Mesothelial cell of epicardium (in vitro differentiated cells): ENCODE measurements around the gene PYCARD. TPM values are rescaled to one million over a fixed set of nuclear protein-coding genes. Genes with fewer than 3 reads are reported as not detected.
A peak's percentile ranks its signal among the peaks of the same experiment; 100 is the strongest.
"Not testable (repeated sequence)": the region's sequence is repeated elsewhere in the genome, so short reads cannot be mapped to it uniquely, and the experiment has no call there.

Source experiments
- DNase-seq, 2 experiments: peaks; one replicate each; pipeline ENCODE4 v3.0.0; 2021; ENCODE audit warnings: low spot score in 2 of 2; ENCODE audit not compliant: unreplicated experiment in 2 of 2
- H3K27ac Mint-ChIP-seq: 2 replicates; pipeline ENCODE4 v1.8.0; 2021; ENCODE audit warnings: mixed read lengths
- H3K27me3 Mint-ChIP-seq: 2 replicates; pipeline ENCODE4 v1.8.0; 2021; ENCODE audit warnings: low read depth, mixed read lengths
- H3K36me3 Mint-ChIP-seq: 2 replicates; pipeline ENCODE4 v1.8.0; 2021; ENCODE audit warnings: mixed read lengths
- H3K4me1 Mint-ChIP-seq: 2 replicates; pipeline ENCODE4 v1.8.0; 2021; ENCODE audit warnings: mixed read lengths
- H3K4me3 Mint-ChIP-seq: 2 replicates; pipeline ENCODE4 v1.8.0; 2021; ENCODE audit warnings: mild to moderate bottlenecking, moderate library complexity, mixed read lengths
- H3K9me3 Mint-ChIP-seq: 2 replicates; pipeline ENCODE4 v1.8.0; 2021; ENCODE audit warnings: mixed read lengths
- CTCF ChIP-seq: fragments of 200-600 bp; sonication (generic); IDR thresholded peaks from one replicate; pipeline ENCODE4 v1.5.0; 2021; ENCODE audit warnings: antibody characterized with exemption; ENCODE audit not compliant: unreplicated experiment
- total RNA-seq: library from RNA; stranded (reverse); gene quantifications from 3 replicates; pipeline ENCODE4 v1.2.1, GENCODE V29; 2021

Gene PYCARD
- 4.9 to 6.5 TPM (median 5.3 TPM) in 3 replicates for total RNA-seq

DNA sequence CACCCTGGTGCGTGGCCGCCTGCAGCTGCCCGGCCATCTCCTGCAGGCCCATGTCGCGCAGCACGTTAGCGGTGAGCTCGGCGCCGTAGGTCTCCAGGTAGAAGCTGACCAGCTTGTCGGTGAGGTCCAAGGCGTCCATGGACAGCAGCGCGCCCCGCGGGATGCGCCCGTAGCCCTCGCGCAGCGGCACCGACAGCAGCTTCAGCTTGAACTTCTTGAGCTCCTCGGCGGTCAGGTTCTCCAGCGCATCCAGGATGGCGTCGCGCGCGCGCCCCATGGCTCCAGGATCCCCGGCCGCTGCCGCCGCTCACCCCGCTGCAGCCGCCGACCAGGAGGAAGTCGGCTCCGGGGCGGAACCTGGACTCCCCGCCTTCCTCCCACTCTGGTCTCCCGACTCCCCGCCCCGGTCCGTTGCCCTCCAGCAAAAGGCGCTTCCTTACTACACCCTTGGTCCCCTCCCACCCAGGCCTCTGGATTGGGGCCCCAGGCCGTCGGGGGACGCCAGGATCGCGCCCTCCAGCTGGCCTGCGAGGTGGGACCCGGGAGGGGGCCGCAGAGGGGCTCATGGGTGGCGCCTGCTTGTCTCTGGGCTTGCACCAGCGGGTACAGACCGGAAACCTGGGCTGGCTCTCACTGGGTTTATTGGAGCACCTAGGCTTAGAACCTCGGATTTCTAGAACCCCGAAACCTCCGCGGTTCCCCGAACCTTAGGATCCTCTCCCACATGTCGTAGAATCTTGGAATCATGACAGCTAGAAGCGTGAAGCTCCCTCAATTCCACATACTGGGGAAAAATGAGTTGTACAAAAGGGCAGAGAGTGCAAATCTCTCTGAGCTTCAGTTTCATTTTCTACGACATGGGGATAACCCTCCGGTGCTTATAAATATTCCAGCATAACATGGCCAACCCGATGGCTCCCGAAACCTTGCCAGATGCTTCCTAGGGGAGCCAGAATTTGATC is at the start of gene PYCARD:
TSS of gene PYCARD (minus strand) at position 347 of the 962 bp plus-strand sequence. CDS start at position 277, 70 bp downstream.
- no peaks in the 10 kb centered on the region for H3K9me3 Mint-ChIP-seq
- peak in 1 of 2 experiments; percentile 52 for DNase-seq
- peak within 1 kb of the TSS; percentile 79 for H3K4me3 Mint-ChIP-seq
- peaks cover 13% of the 10 kb centered on the region for H3K4me1 Mint-ChIP-seq
- peaks cover 10% of the 10 kb centered on the region for H3K36me3 Mint-ChIP-seq
- TF ChIP-seq CTCF: no peak
- H3K27me3 Mint-ChIP-seq: peaks cover 62% of the 10 kb centered on the region
- H3K27ac Mint-ChIP-seq: peak within 1 kb of the TSS; percentile 16

DNA sequence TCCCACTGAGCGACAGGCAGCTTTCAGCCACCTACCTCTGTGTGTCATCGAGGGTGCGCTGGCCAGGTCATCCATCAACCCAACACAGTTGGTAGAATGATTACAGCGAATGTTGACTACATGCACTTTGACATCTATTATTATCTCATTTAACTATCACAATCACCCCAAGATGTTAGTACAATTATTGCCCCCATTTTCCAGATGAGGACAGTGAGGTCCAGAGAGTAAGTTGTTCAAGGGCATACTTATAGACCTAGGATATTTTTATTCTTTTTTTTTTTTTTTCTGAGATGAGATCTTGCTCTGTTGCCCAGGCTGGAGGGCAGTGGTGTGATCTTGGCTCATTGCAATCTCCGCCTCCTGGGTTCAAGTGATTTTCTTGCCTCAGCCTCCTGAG is 48.9 kb upstream of the PYCARD start:
- Mint-ChIP-seq H3K4me1 (no peaks in the 10 kb centered on the region), H3K9me3 (no peaks in the 10 kb centered on the region), H3K27me3 (peaks cover 44% of the 10 kb centered on the region), H3K27ac (no peak overlapping the region), H3K36me3 (no peaks in the 10 kb centered on the region), H3K4me3 (no peak overlapping the region)
- no peak for TF ChIP-seq CTCF
- DNase-seq: no peak

DNA sequence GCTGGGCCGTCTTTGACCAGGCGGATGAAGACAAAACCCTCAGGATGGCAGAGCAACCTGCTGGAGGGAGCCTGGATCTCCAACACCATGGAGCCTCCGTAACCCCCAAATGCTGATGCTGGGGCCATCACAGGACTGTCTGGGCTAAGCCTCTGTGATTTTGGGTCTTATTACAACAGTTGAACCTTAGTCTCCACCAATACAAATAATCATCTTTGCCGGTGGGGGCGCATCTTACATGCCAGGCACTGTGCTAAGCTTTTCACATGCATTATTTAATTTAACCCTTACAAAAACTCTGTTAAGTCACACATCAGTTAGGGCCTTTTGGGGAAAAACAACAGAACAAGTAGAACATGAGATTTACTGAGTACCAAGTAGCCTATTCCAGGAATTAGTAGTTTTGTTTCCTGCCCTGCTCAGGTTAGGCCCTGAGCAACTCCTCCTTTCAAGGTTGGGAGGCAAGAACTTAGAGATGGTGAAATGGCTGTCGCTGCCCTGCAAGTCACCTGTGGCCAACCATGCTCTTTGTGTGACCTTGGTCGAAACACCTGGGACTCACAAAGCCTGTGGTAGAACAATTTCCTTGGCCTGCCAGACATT is 48.3 kb upstream of the PYCARD start:
- no peak overlapping the region for H3K27ac Mint-ChIP-seq
- H3K9me3 Mint-ChIP-seq: no peaks in the 10 kb centered on the region
- H3K4me1 Mint-ChIP-seq: no peaks in the 10 kb centered on the region
- TF ChIP-seq CTCF: no peak
- peaks cover 48% of the 10 kb centered on the region for H3K27me3 Mint-ChIP-seq
- H3K4me3 Mint-ChIP-seq: no peak overlapping the region
- DNase-seq: no peak
- no peaks in the 10 kb centered on the region for H3K36me3 Mint-ChIP-seq

DNA sequence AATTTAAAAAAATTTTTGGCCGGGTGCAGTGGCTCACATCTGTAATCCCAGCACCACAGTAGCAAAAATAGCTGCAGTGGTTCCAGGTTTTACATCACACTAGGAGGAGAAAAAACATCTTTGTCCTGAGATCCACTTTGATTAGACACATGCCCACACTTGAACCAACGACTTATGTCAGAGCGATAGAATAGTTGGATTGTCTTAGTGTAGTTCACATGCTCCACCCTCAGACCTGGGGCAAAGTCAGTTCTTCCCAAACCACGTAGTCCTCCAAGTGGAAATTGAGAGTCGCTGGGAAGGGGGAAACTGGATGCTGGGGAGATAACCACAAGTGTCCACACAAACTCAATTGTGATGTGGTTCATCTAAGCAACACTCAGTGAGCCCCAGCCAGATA is 45.8 kb upstream of the PYCARD start:
- Mint-ChIP-seq H3K27me3 (peaks cover 57% of the 10 kb centered on the region), H3K9me3 (no peaks in the 10 kb centered on the region), H3K4me1 (no peaks in the 10 kb centered on the region), H3K27ac (no peak overlapping the region), H3K36me3 (no peaks in the 10 kb centered on the region), H3K4me3 (no peak overlapping the region)
- no peak for TF ChIP-seq CTCF
- no peak for DNase-seq

- Mint-ChIP-seq H3K27me3 (peaks cover 59% of the 10 kb centered on the region), H3K27ac (no peak overlapping the region), H3K4me1 (no peaks in the 10 kb centered on the region), H3K4me3 (no peak overlapping the region), H3K9me3 (no peaks in the 10 kb centered on the region), H3K36me3 (no peaks in the 10 kb centered on the region)
- no peak for DNase-seq
- no peak for TF ChIP-seq CTCF
Observed at GRCh38 chr16:31246296-31246695, 43.7 kb upstream of the PYCARD start.

- not testable (repeated sequence) for H3K36me3 Mint-ChIP-seq, DNase-seq, H3K27ac Mint-ChIP-seq, H3K9me3 Mint-ChIP-seq, H3K4me1 Mint-ChIP-seq, H3K4me3 Mint-ChIP-seq
- peaks cover 61% of the 10 kb centered on the region for H3K27me3 Mint-ChIP-seq
Observed at GRCh38 chr16:31245598-31245997, 43.0 kb upstream of the PYCARD start.
